Stimulated activated CD8-positive, alpha-beta memory T cell treated with anti-CD3 and anti-CD28 coated beads, Interleukin-12 subunit alpha, Interleukin-12 subunit beta, amount 100 ng/mL, for 24 hours (primary cell): ENCODE measurements around the gene NR0B2.
"Not testable (repeated sequence)": the region's sequence is repeated elsewhere in the genome, so short reads cannot be mapped to it uniquely, and the experiment has no call there.

Source experiments
- DNase-seq: peaks from one replicate; pipeline ENCODE4 v3.0.0-alpha.2; 2020; ENCODE audit errors: extremely low read depth

The NR0B2 gene

DNA sequence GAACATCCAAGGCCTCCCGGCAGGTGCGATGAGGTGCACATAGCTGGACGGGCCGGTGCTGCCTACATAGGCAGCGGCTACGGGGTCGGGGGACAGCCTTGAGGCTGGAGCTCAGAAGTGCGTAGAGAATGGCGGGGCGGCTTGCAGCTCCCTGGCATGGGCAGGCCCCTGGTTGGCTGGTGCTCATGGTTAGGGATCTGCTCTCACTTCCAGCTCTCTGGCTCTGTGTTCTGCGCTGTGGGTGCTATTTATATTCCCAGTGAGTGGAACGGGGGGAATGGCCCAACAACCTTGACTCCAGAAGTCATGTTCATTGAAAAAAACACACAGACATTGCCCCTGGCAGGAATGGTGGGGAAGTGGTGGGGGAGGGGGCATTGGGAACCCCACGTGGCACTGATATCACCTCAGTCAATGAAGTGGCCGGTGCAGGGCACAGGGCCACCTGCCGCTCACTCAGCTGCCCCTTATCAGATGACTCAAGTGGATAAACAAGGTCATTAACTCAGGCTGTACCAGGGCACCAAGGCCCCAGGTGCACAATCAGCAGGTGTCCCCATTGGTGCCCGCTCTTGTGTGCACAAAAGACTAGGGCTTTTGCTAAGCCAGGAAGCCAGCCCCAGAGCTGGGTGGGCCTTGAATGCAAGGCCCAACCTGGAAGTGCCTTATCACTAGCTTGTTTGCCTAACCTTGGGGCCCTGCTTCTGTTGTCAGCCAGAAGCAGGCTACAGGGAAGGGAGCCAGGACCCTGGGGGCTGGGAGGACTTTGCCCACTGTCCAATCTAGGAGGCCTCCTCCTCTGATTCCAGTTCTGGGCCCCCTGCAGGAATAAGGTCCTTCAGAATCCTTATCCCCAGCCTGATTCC lies at the start of gene NR0B2:
Gene NR0B2 (minus strand): TSS at position 222 of the 866 bp plus-strand sequence. CDS start 35 bp downstream, at position 187.
- DNase-seq: no peak

GRCh38 chr1:26961826-26962225 lies 48.1 kb upstream of the NR0B2 start:
- no peak for DNase-seq

DNA sequence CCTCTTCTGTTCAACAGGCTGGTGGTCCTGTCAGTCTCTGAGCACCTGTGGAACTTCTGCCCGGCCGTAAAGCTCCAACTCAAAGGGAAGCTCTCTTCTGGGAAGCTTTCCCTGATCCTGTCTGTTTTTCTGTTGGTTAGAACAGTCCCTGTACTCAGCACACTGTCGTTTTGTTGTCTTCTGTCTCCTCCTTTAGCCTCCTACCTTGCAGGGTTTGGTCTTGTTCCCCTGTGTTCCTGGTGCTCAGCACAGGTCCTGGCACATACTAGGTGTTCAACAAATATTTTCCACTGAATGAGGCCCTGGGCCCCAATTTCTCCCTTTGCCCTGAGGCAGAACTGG lies 46.8 kb upstream of the NR0B2 start:
- DNase-seq: no peak

DNA sequence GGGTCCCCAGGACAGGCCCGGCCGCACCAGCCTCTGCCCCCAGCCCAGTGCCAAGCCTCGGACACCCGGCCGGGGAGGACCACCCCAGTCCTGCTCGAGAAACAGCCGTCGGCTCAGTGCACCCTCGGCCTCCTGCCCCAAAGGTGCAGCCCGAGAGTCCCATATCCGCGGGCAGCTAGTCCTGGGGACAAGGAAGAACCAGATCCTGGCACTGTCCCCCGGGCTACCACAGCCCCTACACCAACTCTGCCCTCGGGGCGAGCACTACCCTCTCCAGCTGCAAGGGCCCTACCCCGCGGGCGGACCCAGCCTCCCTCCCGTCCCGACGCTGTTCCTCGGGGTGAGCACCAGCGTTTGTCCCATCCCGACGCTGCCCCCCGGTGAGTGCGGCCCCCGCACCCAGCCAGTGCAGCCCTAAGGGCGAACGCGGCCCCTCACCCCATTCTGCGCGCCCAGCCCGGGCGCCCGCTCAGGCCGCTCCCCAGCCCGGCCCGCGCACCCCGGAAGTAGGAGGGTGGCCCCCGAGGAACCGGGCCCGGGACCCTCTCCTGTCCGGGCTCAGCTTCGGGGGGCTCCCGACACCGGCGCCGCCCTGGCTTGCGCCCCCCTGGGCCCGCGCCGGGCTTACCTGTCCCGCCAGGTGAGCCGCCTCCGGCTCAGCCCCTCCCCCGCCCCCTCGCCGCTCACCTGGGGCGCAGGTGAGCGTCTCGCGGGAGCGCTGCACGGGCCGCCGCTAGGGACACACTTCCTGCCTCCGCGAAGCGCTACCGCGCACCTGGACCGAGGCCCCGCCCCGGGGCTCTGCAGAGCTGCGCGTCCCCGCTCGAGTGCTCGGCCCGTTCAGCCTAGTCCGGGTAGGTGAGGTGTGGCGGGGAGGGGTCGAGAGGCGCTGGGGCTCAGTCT lies 46.2 kb upstream of the NR0B2 start, which contains the start of gene KDF1:
Gene KDF1 (minus strand): TSS at position 747 of the 903 bp plus-strand sequence. CDS start 8,088 bp downstream, outside the sequence.
- no peak for DNase-seq

GRCh38 chr1:26959270-26959669 lies 45.5 kb upstream of the NR0B2 start:
- no peak for DNase-seq

DNA sequence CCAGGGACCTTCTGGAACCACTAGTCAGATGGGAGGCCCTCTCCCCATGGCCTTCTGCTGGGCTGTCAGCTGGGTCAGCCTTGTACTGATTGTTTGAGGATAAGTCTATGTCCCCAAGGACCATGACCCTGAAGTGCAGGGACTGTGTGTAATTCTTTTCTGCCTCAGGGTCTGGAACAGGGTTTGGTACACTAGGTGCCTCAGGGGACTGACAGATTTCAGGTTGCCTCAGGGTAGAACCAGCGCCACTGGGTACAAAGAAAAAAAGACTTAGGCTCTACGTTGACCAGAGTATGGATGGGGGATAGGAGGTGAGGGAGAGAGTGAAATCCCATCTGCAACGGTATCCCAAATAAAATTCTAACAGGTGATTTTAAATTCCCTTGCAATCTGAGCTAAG lies 43.5 kb upstream of the NR0B2 start:
- no peak for DNase-seq

GRCh38 chr1:26956321-26956720 lies 42.5 kb upstream of the NR0B2 start:
- DNase-seq: no peak

- DNase-seq: no peak
Measured at GRCh38 chr1:26953374-26953773, 39.6 kb upstream of the NR0B2 start.

DNA sequence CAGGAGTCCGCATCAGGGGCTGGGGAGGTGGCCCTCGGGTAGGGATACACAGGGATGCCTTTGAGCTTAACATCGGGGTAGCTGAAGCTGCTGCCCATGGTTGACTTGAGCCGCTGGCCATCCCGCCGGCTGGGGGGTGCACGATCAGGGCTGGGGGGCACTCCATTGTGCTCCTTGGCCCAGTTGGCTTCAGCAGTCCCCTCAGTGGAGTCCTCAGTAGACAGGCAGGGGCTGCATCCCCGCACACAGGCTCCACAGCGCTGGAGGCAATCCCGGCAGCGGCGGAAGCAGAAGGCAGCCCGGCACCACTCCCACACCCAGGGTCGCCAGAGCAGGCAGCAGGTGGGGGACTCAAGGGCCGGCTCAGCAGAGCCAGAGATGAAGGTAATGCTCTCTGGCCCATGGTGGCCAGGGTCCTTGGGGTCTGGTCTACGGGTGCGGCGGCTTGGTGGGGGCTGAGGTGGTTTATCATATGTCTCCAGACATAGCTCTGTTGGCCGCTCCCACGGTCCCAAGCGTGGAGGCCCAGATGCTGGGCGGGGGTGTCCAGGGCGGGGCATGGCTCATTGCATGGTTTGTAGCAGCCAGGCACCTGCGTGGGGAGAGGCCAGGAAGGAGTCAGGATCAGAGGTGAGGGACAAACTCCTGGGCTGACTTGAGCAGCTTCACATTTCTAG lies 38.2 kb upstream of the NR0B2 start:
- no peak for DNase-seq

GRCh38 chr1:26951216-26951615 lies 37.4 kb upstream of the NR0B2 start:
- DNase-seq: no peak

DNA sequence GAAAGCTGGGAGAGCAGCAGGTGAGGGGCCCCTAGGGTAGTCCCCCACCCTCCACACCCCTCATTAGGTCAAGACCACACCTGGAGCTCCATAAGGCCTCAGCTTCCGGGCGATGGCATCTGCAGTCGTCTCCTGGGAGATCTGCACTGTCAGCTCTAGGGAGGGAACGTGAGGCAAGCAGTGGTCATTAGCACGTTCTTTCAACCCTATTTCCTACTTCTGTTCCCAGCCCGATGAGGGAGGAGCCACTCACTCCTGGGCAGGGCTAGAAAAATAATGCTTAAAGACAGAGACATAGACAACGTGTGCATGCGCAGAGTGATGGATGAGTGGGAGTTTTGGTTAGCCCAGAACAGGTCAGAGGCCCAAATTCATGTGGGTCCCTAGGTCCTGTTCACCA lies 36.8 kb upstream of the NR0B2 start:
- no peak for DNase-seq

GRCh38 chr1:26949926-26950319 lies 36.1 kb upstream of the NR0B2 start:
- no peak for DNase-seq

DNA sequence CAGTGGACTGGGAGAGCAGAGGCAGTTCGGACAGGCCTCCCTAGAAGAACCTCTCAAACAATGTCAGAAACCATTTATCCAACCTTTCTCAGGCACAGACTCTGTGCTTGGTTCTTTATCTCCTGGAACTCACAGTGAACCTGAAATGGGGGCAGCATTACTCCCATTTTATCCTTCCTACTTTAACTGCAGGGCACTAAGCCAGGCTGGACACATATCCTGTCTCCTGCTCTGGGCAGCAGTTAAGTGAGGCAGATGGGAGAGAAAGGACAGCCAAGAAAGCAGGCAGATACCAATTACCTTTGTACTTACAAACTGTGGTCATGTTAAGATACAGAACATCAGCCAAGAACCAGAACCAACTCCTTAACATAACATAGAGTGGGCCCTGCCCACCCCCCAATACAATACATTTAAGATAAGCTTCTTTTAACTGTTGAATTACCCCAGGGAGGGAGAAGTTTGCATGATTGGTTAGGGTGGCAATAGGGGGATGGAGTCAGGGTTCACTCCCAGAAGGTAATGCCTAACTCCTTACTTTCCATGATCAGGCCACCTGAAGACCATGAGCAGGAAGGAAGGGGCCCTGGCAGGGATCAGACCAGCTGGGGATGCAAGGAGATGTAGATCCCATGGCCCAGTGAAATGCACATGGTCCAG lies 35.6 kb upstream of the NR0B2 start:
- DNase-seq: no peak

- not testable (repeated sequence) for DNase-seq
Measured at GRCh38 chr1:26948725-26949057, 34.9 kb upstream of the NR0B2 start.

DNA sequence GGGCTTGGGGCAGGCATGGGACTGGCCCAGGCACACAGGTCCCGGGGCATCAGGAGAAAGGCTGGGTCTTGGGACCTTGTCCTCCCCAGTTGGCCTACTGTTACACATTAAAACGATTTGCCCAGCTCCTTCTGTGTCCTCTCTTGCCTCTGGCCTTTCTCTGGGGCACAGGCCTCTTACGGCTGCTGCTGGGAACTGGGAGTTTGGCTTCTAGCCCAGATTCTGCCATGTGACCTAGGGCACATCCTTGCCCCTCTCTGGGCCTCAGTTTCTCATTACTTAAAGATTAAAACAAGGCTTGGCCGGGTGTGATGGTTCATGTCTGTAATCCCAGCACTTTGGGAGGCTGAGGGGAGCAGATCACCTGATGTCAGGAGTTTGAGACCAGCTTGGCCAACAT lies 32.5 kb upstream of the NR0B2 start:
- no peak for DNase-seq

GRCh38 chr1:26945728-26946127 lies 32.0 kb upstream of the NR0B2 start:
- DNase-seq: no peak

- no peak for DNase-seq
Measured at GRCh38 chr1:26945138-26945537, 31.4 kb upstream of the NR0B2 start.

- no peak for DNase-seq
Measured at GRCh38 chr1:26942656-26943055, 28.9 kb upstream of the NR0B2 start.

- no peak for DNase-seq
Measured at GRCh38 chr1:26941311-26941710, 27.5 kb upstream of the NR0B2 start.

- DNase-seq: no peak
Measured at GRCh38 chr1:26938659-26939025, 24.9 kb upstream of the NR0B2 start.

DNA sequence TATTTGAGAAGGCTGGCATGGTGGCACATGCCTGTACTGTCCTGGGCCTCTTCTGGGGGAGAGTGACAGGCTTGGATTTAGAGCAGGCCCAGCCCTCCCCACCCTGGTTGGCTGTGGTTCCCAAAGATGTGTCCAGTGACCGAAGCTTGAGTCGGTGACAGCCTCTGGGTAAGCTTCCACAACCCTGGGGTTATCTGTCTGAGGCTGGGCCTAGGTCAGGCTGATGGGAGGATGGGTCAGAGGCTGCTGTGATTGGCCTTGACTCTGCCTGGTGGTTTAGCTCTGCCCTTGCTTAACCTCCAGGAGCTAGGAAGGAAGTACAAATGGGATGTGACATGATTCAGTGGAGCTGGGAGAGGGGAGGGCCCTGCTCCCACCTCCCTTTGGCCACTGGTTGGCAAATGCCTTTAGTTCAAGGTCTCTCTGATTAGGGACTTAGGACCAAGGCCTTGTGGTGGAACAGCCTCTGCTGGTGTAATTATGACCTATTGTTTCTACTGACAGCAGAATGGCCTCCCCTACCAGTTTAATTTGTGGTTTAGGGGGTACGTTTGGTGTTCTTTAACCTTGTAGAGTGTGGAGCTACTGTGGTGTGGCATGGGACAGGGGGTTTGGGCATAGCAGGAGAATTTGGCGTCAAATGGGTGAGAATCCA lies 24.4 kb upstream of the NR0B2 start:
- DNase-seq: no peak
